ENCODE results near the gene POP4. TPM values are rescaled to one million over a fixed set of nuclear protein-coding genes. Genes with fewer than 3 reads are reported as not detected.

Gene POP4
- total and polyA plus RNA-seq, 2 of the 4 experiments (the other 2 are of a cell fraction): 65.1 to 87.2 TPM

DNA sequence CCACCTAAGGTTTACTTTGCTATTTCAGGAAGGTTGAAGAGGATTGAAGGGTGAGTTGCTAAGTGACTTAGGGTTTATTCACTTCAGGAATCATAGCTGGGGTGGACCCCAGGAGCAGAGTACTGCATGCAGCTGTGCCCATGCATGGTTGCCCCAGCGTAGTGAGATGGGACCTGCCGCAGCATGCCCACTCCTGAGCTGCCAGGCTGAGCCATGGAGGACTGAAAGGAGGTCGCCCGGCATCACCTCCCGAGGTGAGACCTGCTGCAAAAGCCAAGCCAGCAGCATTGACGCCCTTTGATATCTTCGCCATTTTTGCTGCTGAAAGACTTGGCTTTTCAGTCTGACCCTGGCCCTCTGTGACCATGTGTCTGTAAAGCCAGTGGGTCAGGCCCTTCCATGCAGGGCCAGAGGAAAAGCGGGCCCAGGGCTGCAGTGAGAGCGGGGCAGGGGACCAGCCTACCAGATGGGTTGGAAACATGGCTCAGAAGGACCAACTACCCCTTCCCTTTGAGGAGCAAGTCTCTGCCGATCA is 9.9 kb downstream of the POP4 start:
- no peak overlapping the region for H4K91ac ChIP-seq (ENCODE audit: insufficient read depth, low read depth, low read length)
- H3K9me1 ChIP-seq (ENCODE audit: insufficient read depth, low read length): no peaks in the 10 kb centered on the region
- H3K4me2 ChIP-seq (ENCODE audit: low read depth, low read length): no peak overlapping the region
- CTCF ChIA-PET: no interaction called here
- H3K14ac ChIP-seq (replicated peaks; ENCODE audit: low read depth, low read length): no peak overlapping the region
- no peak overlapping the region for H3K18ac ChIP-seq (ENCODE audit: low read depth, low read length)
- peak overlapping the region; percentile 32 for H2AFZ ChIP-seq (replicated peaks; ENCODE audit: low read length, poor library complexity)
- H3K56ac ChIP-seq (ENCODE audit: extremely low read depth, insufficient read depth, low read length): no peak overlapping the region
- DNase-seq (no peak), ATAC-seq (ENCODE audit: low read depth) (no peak)
- intact Hi-C loops (cut with micrococcal nuclease): no loop called here
- H3K36me3 ChIP-seq (ENCODE audit: control insufficient read depth, insufficient read depth, low read length): peaks cover 46% of the 10 kb centered on the region
- no peak overlapping the region for H2AK5ac ChIP-seq (ENCODE audit: low read depth, low read length)
- in situ Hi-C loops (cut with MboI; ENCODE audit: low sequenced_read_pairs): no loop called here
- TF ChIP-seq MXI1 (IDR thresholded peaks at IDR 0.05; ENCODE audit: borderline replicate concordance, low read depth, low read length) (no peak), FOS (IDR thresholded peaks at IDR 0.05; ENCODE audit: low read depth, low read length) (no peak), RAD21 (IDR thresholded peaks at IDR 0.05; ENCODE audit: low read length) (no peak), CTCF (conservative IDR thresholded peaks at IDR 0.05; ENCODE audit: low read depth, low read length) (no peak), ELK1 (IDR thresholded peaks at IDR 0.05; ENCODE audit: borderline replicate concordance, low read depth, low read length) (no peak), POLR2A (IDR thresholded peaks at IDR 0.05; ENCODE audit: low read depth, low read length) (no peak)
- TF ChIP-seq, protein P1, sequence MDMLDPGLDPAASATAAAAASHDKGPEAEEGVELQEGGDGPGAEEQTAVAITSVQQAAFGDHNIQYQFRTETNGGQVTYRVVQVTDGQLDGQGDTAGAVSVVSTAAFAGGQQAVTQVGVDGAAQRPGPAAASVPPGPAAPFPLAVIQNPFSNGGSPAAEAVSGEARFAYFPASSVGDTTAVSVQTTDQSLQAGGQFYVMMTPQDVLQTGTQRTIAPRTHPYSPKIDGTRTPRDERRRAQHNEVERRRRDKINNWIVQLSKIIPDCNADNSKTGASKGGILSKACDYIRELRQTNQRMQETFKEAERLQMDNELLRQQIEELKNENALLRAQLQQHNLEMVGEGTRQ (IDR thresholded peaks at IDR 0.05; ENCODE audit: low read depth, low read length): no peak
- no peaks in the 10 kb centered on the region for H3K4me1 ChIP-seq (ENCODE audit: control insufficient read depth, insufficient read depth, low read length)
- H2AK9ac ChIP-seq (replicated peaks; ENCODE audit: low read depth, low read length, poor library complexity): no peak overlapping the region
- no peak overlapping the region for H4K5ac ChIP-seq (ENCODE audit: low read depth, low read length)
- no peaks in the 10 kb centered on the region for H3K79me1 ChIP-seq (ENCODE audit: low read depth in 1 of 2, low read length in 2 of 2)
- POLR2A ChIA-PET (ENCODE audit: unreplicated experiment): no interaction called here
- no peak overlapping the region for H4K8ac ChIP-seq (ENCODE audit: low read depth in 2 of 2, low read length in 2 of 2)
- H2BK120ac ChIP-seq (ENCODE audit: low read depth, low read length): no peak overlapping the region
- no peaks in the 10 kb centered on the region for H4K20me1 ChIP-seq (ENCODE audit: insufficient read depth, low read length)
- WGBS, 2 experiments (ENCODE audit: extremely low coverage in 2 of 2, insufficient read length in 1 of 2): 94% methylated on average over 2 of the region's 10 CpGs; no CpG with 5 or more reads in 1 of the 2 experiments
- no peaks in the 10 kb centered on the region; the same call in 1 of the 2 replicates for H3K27me3 ChIP-seq (ENCODE audit: control insufficient read depth, insufficient read depth, low read length)
- H3K9ac ChIP-seq (ENCODE audit: low read depth, low read length): no peak overlapping the region
- H2BK5ac ChIP-seq (ENCODE audit: low read depth, low read length, poor library complexity, severe bottlenecking): no peak overlapping the region
- no peak overlapping the region for H3K23ac ChIP-seq (ENCODE audit: low read depth, low read length)
- H3K4ac ChIP-seq (ENCODE audit: low read depth, low read length): no peak overlapping the region
- H2BK15ac ChIP-seq (ENCODE audit: low read depth, low read length): no peak overlapping the region
- no peak overlapping the region for H2BK20ac ChIP-seq (ENCODE audit: low read depth, low read length)
- dilution Hi-C loops (cut with HindIII; ENCODE audit: low sequenced_read_pairs, unreplicated experiment): no loop called here
- no TSS peak for BruUV-seq (replicated peaks)
- no peak overlapping the region for H3K27ac ChIP-seq (ENCODE audit: insufficient read depth, low read length)
- H3K4me3 ChIP-seq (ENCODE audit: insufficient read depth, low read depth, low read length): no peak overlapping the region
- no peaks in the 10 kb centered on the region for H3K9me3 ChIP-seq (ENCODE audit: control insufficient read depth, insufficient read depth, low read length)
